GM21737 (cell line): ENCODE data around the gene PTTG1IP.

Source experiments
- ATAC-seq: cut with Tn5 transposase; IDR thresholded peaks from one replicate; pipeline ENCODE4 v1.9.1; 2021; ENCODE audit warnings: mild to moderate bottlenecking, moderate library complexity; ENCODE audit not compliant: unreplicated experiment

The PTTG1IP gene

GRCh38 chr21:44898011-44898488 lies 24.6 kb upstream of the PTTG1IP start:
- no peak for ATAC-seq

GRCh38 chr21:44897326-44898010 lies 24.0 kb upstream of the PTTG1IP start:
- ATAC-seq, result no peak

DNA sequence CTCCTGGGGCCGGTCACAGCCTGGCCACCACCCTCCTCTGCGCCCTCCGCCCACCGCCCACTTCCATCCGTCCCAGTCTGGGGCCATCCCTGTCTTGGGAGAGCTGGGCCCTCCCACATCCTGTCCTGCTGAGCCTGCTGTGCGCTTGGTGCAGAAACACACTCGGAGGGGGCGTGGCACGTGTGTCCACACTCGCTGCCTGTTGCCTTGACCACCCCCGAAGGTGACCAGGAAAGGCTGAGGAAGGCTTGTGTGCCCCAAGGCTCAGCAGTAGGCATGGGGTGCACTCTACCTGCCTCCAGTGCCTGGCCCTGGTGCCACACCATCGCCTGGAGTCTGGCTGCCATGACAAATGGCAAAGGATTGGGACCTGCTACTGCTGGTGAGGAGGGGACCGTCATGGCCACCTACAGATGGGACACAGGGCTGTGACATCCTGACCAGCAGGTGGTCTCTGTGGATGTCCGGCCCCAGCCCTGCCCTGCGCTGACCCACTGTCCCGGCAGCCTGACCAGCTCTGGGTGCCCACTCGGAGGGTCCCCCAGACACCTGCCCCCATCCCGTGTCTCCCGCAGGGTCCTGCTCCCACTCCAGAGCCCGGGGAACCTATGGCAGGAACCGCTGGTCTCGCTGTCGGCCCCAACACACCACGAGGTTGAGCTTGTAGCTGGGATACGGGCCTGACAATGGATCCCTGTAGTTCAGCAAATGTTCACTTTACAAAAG lies 23.2 kb upstream of the PTTG1IP start:
- no peak for ATAC-seq

DNA sequence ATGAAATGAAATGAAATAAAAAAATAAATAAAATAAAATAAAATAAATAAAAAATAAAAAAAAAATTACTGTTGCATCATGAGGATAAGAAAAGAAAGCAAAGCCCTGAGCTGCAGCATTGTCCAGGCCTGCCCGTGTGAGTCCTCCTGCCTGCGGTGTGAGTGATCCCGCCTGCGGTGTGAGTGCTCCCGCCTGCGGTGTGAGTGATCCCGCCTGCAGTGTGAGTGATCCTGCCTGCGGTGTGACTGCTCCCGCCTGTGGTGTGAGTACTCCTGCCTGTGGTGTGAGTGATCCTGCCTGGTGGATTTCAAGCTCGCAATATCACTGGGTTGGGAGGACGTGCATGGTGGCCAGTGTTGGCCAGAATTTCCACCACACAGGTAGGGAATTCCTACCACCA lies 22.4 kb upstream of the PTTG1IP start:
- ATAC-seq, result no peak

GRCh38 chr21:44894687-44895302 lies 21.3 kb upstream of the PTTG1IP start:
- ATAC-seq, result no peak

DNA sequence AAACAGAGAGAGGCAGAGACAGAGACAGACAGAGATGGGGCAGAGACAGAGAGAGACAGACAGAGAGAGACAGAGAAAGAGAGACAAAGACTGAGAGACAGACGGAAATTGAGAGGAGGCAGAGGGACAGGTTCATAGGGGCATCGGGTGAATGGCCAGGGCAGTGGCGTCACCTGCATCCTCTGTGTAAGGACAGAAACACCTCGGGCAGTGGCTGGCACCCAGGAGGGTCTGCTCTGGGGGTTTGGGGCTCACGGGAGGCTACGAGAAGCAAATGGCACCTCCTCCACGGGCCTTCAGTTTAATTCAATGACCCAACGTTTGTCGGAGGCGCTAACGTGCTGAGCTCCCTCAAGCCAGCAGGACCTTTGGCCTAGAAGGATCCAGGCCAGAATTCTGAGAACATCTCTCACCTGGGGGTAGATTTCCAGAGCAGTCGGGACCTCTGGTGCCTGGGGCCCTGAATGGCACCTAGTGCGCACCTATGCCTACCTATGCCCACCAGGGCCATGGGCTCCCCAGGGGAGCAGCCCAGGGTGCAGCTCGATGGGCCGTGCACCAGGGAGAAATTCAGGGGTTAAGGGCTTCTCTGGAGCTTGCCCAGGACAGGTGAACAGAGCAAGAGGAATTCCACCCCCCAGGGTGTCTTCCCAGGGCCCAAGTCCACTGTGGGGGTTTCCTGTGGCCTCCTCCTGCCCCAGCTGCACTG lies 20.6 kb upstream of the PTTG1IP start:
- no peak for ATAC-seq

DNA sequence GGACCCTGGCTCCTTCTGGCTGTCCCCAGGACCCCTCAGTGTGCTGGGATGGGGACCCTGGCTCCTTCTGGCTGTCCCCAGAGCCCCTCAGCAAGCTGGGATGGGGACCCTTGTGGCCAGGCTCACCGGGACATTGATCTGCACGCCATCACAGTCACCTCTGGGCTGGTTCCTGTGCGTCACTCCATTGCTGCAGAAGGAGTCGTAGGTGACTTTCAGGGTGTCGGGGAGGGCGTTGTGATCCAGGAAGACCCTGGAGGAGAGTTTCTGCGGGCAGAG lies 19.7 kb upstream of the PTTG1IP start:
- ATAC-seq, result no peak

- no peak for ATAC-seq
Observed at GRCh38 chr21:44892536-44893277, 19.2 kb upstream of the PTTG1IP start.

GRCh38 chr21:44892095-44892494 lies 18.6 kb upstream of the PTTG1IP start:
- no peak for ATAC-seq

DNA sequence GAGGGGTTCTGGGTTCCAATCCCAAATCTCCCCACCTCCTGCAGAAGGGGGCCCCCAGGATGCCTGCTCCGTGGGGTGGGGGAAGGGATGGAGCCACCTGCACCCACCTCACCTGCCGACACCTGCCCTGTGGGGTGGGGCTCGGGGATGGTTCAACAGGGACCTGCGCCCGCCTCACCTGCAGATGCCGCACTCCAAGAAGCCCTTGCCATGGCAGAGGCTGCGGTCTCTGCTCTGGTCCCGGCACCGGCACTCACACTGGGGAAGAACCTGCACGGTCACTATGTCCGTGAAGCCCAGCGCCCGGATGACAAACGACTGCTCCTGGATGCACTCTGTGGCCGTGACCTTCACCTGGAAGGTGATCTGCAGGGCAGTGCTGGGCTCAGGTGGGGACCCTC lies 18.1 kb upstream of the PTTG1IP start:
- ATAC-seq, result no peak

GRCh38 chr21:44890961-44891541 lies 17.6 kb upstream of the PTTG1IP start:
- ATAC-seq, result no peak

DNA sequence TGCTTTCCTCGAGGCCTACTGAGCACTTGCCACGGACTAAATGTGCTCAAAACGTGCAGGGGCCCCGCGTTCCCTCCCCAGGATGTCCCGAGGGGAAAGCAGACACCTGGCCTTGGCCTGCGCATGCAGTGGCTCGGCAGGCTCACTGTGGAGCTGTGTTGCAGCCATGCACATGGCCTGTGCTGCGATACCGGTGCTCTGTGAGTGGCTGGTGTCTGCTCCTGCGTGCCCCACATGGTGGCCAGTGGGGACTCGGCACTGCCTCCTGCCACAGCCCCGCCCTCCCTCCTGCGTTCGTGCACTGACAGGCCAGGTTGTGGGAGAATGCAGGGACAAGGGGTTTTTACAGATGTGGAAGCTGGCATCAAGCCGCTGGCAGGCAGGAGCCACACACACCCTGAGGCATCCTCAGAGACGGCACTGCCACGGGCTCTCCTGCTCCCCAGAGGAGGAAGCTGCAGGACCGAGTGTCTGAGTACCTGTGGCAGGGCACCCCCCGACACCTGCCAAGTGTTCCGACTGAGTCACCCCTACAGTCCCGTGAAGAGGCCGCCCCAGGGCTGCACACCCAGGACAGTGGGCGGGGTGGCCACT lies 16.9 kb upstream of the PTTG1IP start:
- ATAC-seq, result no peak

DNA sequence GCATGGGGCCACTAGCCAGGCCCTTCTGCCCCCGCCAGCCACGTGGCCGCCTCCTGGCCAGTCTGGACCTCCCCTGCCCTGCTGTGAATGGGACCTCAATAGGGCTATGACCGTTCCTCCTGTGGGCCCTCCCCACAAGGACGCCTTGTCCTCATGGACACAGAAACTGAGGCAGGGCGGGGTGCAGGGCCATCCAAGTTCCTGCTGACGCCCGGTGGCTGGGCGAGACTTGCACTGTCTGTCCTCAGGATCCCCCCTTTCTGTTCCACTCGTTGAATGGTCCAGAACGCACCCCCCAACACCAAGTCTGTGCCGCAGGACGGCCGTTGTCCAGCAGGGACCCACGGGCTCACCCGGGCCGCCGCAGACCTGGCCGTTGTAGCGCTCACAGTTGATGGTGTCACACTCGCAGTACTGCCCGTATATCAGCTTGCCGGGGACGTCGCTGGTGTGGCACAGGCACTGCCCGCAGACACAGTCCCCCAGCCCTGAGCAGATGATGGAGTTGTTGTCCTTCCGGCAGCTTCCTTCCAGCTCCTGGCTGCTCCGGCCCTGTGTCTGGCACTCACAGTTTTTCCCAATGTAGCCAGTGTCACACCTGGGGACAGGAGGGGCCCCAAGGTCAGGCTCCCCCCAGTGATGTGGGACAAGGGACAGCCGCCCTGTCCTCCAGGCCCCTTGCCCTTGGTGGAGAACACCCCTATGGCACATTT lies 16.3 kb upstream of the PTTG1IP start:
- ATAC-seq, result no peak

GRCh38 chr21:44888581-44889550 lies 15.4 kb upstream of the PTTG1IP start:
- ATAC-seq, result no peak

GRCh38 chr21:44887807-44888580 lies 14.5 kb upstream of the PTTG1IP start:
- ATAC-seq, result no peak

GRCh38 chr21:44887126-44887806 lies 13.8 kb upstream of the PTTG1IP start:
- no peak for ATAC-seq
